Muscle layer of colon (tissue), 2 donors: Measurements from ENCODE around the gene OGA.

ENCODE experiments used
- H3K27ac ChIP-seq: one replicate; pipeline ENCODE4 v1.7.0; 2013; ENCODE audit warnings: low read depth, mild to moderate bottlenecking, low read length, moderate library complexity
- H3K27me3 ChIP-seq, 2 donors: one replicate each; pipeline ENCODE4 v1.7.0; 2013; ENCODE audit warnings: low read length in 2 of 2, mild to moderate bottlenecking in 2 of 2; ENCODE audit not compliant: insufficient read depth in 2 of 2, control insufficient read depth in 1 of 2
- H3K36me3 ChIP-seq: one replicate; pipeline ENCODE4 v1.7.0; 2013; ENCODE audit warnings: mild to moderate bottlenecking, low read length; ENCODE audit not compliant: insufficient read depth
- H3K4me1 ChIP-seq: one replicate; pipeline ENCODE4 v1.7.0; 2013; ENCODE audit warnings: mild to moderate bottlenecking, low read length; ENCODE audit not compliant: insufficient read depth
- H3K4me3 ChIP-seq, 2 donors: one replicate each; pipeline ENCODE4 v1.7.0; 2013; ENCODE audit warnings: low read length in 2 of 2, low read depth in 1 of 2, mild to moderate bottlenecking in 1 of 2, moderate library complexity in 1 of 2
- H3K9ac ChIP-seq: one replicate; pipeline ENCODE4 v1.7.0; 2013; ENCODE audit warnings: low read length
- H3K9me3 ChIP-seq: one replicate; pipeline ENCODE4 v1.7.0; 2013; ENCODE audit warnings: mild to moderate bottlenecking, low read length
- donor health status: abdominal sarcoma.
- donor health status: Adenocarcinoma of cecum.

OGA gene

DNA sequence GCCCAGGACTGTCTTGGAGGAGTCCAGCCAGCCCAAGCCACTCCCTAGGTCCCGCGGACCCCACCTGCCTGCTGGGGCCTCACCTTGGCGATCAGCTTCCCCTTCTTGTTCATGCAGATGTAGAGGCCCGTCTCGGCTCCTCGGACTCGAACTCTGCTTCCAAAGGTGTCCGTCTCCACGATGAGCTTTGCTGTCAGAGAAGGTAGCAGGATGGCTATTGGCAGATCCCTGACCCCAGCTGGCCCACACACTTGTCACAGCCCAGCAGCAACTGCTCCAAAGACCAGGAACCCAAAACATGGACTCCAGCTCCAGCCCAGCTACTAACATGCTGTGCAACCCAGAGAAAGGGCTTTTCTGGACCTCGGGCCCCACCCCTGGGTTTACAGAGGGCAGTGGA lies 46.9 kb downstream of the OGA start:
- no peaks in the 10 kb centered on the region for H3K36me3 ChIP-seq
- H3K4me1 ChIP-seq: no peaks in the 10 kb centered on the region
- peaks cover 46 to 87% of the 10 kb centered on the region in 2 donors for H3K27me3 ChIP-seq
- H3K4me3 ChIP-seq: no peak overlapping the region
- H3K27ac ChIP-seq: no peak overlapping the region
- H3K9me3 ChIP-seq: no peaks in the 10 kb centered on the region
- no peak overlapping the region for H3K9ac ChIP-seq

GRCh38 chr10:101770331-101771215 lies 47.7 kb downstream of the OGA start:
- H3K27me3 ChIP-seq: peaks cover 46 to 85% of the 10 kb centered on the region in 2 donors
- no peaks in the 10 kb centered on the region for H3K4me1 ChIP-seq
- H3K27ac ChIP-seq: no peak overlapping the region
- no peak overlapping the region for H3K4me3 ChIP-seq
- no peak overlapping the region for H3K9ac ChIP-seq
- no peaks in the 10 kb centered on the region for H3K36me3 ChIP-seq
- no peaks in the 10 kb centered on the region for H3K9me3 ChIP-seq

- Histone ChIP-seq H3K36me3 (no peaks in the 10 kb centered on the region), H3K9ac (no peak overlapping the region), H3K4me1 (no peaks in the 10 kb centered on the region), H3K4me3 (no peak overlapping the region), H3K27ac (no peak overlapping the region), H3K9me3 (no peaks in the 10 kb centered on the region), H3K27me3 (peaks cover 38 to 76% of the 10 kb centered on the region in 2 donors)
These were observed 48.6 kb downstream of the OGA start for GRCh38 chr10:101769541-101770180.

- H3K4me3 ChIP-seq: no peak overlapping the region
- H3K27ac ChIP-seq: no peak overlapping the region
- H3K4me1 ChIP-seq: no peaks in the 10 kb centered on the region
- no peak overlapping the region for H3K9ac ChIP-seq
- H3K9me3 ChIP-seq: no peaks in the 10 kb centered on the region
- no peaks in the 10 kb centered on the region for H3K36me3 ChIP-seq
- H3K27me3 ChIP-seq: peaks cover 30 to 67% of the 10 kb centered on the region in 2 donors
These were observed 49.5 kb downstream of the OGA start for GRCh38 chr10:101768791-101769170.

GRCh38 chr10:101767966-101768790 lies 50.1 kb downstream of the OGA start:
- Histone ChIP-seq H3K9me3 (no peaks in the 10 kb centered on the region), H3K4me1 (no peaks in the 10 kb centered on the region), H3K9ac (no peak overlapping the region), H3K27me3 (peaks cover 24 to 64% of the 10 kb centered on the region in 2 donors), H3K27ac (no peak overlapping the region), H3K4me3 (no peak overlapping the region), H3K36me3 (no peaks in the 10 kb centered on the region)

- Histone ChIP-seq H3K9ac (no peak overlapping the region), H3K4me1 (no peaks in the 10 kb centered on the region), H3K36me3 (no peaks in the 10 kb centered on the region), H3K27ac (no peak overlapping the region), H3K9me3 (no peaks in the 10 kb centered on the region), H3K4me3 (no peak overlapping the region), H3K27me3 (peaks cover 18 to 62% of the 10 kb centered on the region in 2 donors)
These were observed 50.7 kb downstream of the OGA start for GRCh38 chr10:101767600-101767945.

DNA sequence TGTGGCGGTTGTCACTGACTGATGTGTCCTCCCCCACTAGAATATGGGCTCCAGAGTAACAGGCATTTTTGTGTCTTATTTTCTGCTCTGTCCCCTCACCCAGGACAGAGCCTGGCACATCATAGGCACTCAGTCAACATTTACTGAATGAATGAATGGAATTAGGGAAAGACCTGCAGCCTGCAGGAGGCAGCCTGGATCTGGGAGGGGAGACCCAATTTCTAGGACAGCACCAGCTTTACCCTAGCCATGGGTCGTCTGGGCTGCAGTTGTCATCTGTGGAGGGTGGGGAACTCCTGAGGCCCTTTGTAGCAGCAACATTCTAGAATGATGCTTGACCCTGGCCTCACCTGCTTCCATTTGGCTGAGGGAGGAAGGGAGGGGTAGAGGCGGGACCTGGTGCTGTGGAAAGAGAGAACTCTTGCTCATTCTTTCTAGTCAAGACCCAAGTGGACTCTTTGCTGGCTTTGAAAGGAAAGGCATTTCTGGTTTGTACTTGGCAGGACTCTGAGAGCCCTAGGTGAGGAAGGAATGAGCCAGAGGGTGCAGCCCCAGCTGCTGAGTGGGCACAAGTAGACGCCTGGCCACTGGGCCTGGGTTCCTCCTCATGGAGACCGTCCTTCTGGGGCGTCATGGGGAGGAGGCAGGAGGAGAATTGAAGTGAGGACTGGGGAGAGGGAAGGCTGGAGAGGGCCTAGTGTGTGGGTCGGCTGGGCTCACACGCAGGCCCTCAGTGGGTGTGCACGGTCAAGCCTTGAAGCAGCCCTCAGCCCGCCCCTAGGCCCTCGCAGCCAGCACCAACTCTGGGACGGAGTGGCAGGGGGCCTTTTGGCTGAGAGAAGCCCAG lies 51.3 kb downstream of the OGA start:
- Histone ChIP-seq H3K9me3 (no peaks in the 10 kb centered on the region), H3K4me3 (no peak overlapping the region), H3K4me1 (no peaks in the 10 kb centered on the region), H3K9ac (no peak overlapping the region), H3K27me3 (peaks cover 12 to 56% of the 10 kb centered on the region in 2 donors), H3K27ac (no peak overlapping the region), H3K36me3 (no peaks in the 10 kb centered on the region)

DNA sequence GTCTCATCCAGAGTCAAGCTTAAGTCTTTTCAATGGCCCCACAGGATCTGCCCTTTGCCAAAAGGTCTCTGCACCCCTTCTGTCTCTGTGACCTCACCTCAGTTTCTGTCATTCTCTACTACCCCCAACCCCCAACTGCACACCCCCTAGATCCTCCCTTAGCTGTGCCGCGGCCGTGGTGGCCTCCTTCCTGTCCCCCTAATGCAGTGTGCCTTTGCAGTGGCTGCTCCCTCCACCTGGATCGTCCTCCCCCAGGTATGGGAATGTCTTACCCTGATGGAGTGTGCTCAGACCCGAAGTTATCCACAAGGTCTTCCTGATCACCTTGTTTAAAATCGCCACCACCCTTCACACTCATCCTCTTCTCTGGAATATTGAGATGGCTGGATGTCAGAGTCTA lies 51.9 kb downstream of the OGA start:
- Histone ChIP-seq H3K36me3 (no peaks in the 10 kb centered on the region), H3K4me3 (no peak overlapping the region), H3K9ac (no peak overlapping the region), H3K9me3 (no peaks in the 10 kb centered on the region), H3K27ac (no peak overlapping the region), H3K4me1 (no peaks in the 10 kb centered on the region), H3K27me3 (peaks cover 6 to 50% of the 10 kb centered on the region in 2 donors)

DNA sequence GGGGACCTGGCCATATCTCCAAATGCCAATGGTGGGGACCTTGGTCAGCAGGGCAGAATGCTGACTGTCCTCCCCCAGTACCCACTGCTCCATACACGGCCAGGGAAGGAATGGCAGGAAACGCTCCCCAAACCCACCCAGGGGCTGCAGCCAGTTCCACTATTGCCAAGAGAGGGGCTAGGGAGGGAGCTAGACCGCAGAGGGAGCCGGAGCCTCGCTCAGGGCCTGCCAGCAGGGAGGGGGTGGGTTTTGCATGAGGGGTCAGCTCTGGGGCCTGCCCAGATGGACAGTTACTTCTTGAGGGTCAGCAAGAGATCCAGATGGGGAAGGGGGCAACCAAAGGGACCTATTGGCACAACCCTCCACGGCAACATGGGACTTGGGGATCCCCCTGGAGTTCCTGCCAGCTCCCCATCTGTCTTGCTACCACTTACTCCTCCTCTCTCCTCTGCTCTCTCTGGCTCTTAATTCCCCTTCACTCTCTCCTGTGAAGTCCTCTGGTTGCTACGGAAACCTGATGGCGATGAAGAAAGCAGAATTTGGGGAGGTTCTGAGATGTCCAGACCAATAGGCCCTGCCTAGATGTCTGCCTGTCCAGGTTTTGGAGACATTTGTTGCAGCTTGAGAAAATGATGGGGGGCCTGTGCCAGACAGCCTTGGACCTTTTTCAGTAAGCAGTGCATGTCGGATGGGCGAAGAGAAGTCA lies 55.0 kb downstream of the OGA start:
- no peak overlapping the region for H3K9ac ChIP-seq
- H3K4me1 ChIP-seq: no peaks in the 10 kb centered on the region
- H3K27me3 ChIP-seq: peaks cover 0 to 23% of the 10 kb centered on the region in 2 donors
- no peaks in the 10 kb centered on the region for H3K36me3 ChIP-seq
- H3K4me3 ChIP-seq: no peak overlapping the region
- no peaks in the 10 kb centered on the region for H3K9me3 ChIP-seq
- H3K27ac ChIP-seq: no peak overlapping the region

DNA sequence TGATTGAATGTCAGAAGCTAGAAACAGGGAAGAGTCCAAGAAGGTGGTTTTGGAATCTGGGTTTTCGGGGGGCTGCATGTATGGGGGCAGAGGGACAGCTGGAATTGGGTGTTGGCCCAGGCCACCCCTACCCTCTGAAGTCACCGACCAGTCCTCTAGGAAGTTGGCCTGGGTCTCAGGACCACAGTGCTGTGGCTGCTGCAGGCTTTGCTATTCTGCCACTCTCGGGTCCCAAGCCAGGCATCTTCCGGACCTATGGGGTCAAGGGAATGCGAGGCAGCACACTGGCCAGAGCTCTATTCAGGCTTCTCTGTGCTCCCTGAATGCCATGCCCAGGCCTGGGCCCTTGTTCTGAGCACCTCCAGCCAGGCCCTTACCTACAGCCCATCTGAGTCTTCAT lies 55.5 kb downstream of the OGA start:
- no peak overlapping the region for H3K27ac ChIP-seq
- H3K4me1 ChIP-seq: no peaks in the 10 kb centered on the region
- no peak overlapping the region for H3K4me3 ChIP-seq
- peaks cover 0 to 18% of the 10 kb centered on the region in 2 donors for H3K27me3 ChIP-seq
- no peaks in the 10 kb centered on the region for H3K36me3 ChIP-seq
- H3K9me3 ChIP-seq: no peaks in the 10 kb centered on the region
- no peak overlapping the region for H3K9ac ChIP-seq
